MCF 10A (cell line): ENCODE data around the gene CSF2. TPM values are rescaled to one million over a fixed set of nuclear protein-coding genes. Genes with fewer than 3 reads are reported as not detected.

ENCODE experiments used
- BruUV-seq: library from RNA; stranded (reverse); fragments of 400-500 nt; replicated peaks from 2 replicates; lab custom pipeline; 2021; lab: Mats Ljungman, UMichigan
- CTCF ChIA-PET: fragments of 300-600 bp; sonication (Branson Sonifier 250); formaldehyde crosslinking; extraction: SDS; loops from one replicate; lab custom pipeline; 2021; ENCODE audit warnings: antibody characterized with exemption, inconsistent platforms; lab: Yijun Ruan, JAX
- POLR2A ChIA-PET: fragments of 300-600, 350-650 bp; sonication (Branson Sonifier 250); formaldehyde crosslinking; extraction: SDS; loops from one replicate; lab custom pipeline; 2020; ENCODE audit warnings: antibody characterized with exemption, inconsistent platforms; lab: Yijun Ruan, JAX
- DNase-seq: peaks from one replicate; pipeline ENCODE4 v3.0.0-alpha.2; 2018; ENCODE audit not compliant: unreplicated experiment
- H3K27ac Mint-ChIP-seq: one replicate; pipeline ENCODE4 v1.8.0; 2022; ENCODE audit warnings: mild to moderate bottlenecking, low read depth, mixed read lengths; ENCODE audit not compliant: unreplicated experiment
- H3K27me3 Mint-ChIP-seq: one replicate; pipeline ENCODE4 v1.8.0; 2022; ENCODE audit warnings: mixed read lengths; ENCODE audit not compliant: insufficient read depth, unreplicated experiment
- H3K36me3 Mint-ChIP-seq: one replicate; pipeline ENCODE4 v1.8.0; 2022; ENCODE audit warnings: mild to moderate bottlenecking, moderate library complexity, mixed read lengths; ENCODE audit not compliant: insufficient read depth, unreplicated experiment
- H3K4me1 Mint-ChIP-seq: one replicate; pipeline ENCODE4 v1.8.0; 2022; ENCODE audit warnings: mixed read lengths; ENCODE audit not compliant: insufficient read depth, unreplicated experiment
- H3K4me3 Mint-ChIP-seq: one replicate; pipeline ENCODE4 v1.8.0; 2022; ENCODE audit warnings: mild to moderate bottlenecking, moderate library complexity, mixed read lengths; ENCODE audit not compliant: unreplicated experiment
- H3K9me3 Mint-ChIP-seq: one replicate; pipeline ENCODE4 v1.8.0; 2022; ENCODE audit warnings: mixed read lengths; ENCODE audit not compliant: unreplicated experiment
- intact Hi-C: fragments of 100-400 bp; cut with micrococcal nuclease; formaldehyde crosslinking; loops from 2 replicates; pipeline ENCODE4 v1.14.1; 2022
- total RNA-seq: library from RNA; stranded (reverse); gene quantifications from 2 replicates; pipeline ENCODE4 v1.2.3, GENCODE V29; 2022
- TF ChIP-seq, protein P1 (sequence below): fragments of 200-600 bp; IDR thresholded peaks from one replicate; pipeline ENCODE4 v1.8.0; 2022; ENCODE audit warnings: antibody characterized with exemption, mild to moderate bottlenecking; ENCODE audit not compliant: unreplicated experiment

Gene CSF2
- total RNA-seq, 1 experiment from 2014 or later = not detected

DNA sequence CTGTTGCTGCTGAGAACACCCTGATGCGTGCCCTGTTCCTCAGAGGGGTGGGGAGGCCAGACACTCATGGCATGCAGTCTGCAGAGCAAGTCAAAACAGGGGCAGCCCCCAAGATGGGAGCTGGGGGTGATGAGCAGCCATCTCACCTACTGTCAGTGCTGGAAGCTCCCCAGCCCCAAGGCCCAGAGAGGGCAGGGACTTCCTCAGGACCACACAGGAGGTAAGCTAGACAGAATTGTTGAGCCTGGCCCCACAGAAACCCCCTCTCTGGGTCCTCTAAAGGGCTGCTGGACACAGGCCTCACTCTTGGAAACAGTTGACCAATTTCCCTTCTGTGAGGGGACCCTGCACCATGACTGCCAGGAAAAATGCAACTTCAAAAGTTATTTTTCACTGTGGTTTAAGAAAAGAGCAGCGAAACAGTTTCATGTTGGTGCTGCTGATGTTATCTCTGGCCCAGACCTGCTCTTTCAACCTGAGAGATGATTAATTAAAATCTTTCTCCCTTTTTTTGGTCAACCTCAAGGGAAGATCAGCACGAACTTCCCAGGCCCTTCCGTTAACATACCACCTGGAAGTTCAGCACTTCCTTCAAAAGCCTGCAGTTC is 9.6 kb downstream of the CSF2 start:
- ChIA-PET POLR2A (interaction anchor here (0.7 kb wide), 1 partner anchor 22 kb away, joined by 3 read pairs; no protein-coding TSS in a partner anchor), CTCF (interaction anchor here (4.4 kb wide), 1 partner anchor 19 kb away, joined by 30 read pairs; no protein-coding TSS in a partner anchor)
- Mint-ChIP-seq H3K4me3 (no peak overlapping the region), H3K27me3 (no peaks in the 10 kb centered on the region), H3K27ac (no peak overlapping the region), H3K9me3 (no peaks in the 10 kb centered on the region), H3K36me3 (no peaks in the 10 kb centered on the region), H3K4me1 (peaks cover 23% of the 10 kb centered on the region)
- TF ChIP-seq, protein P1, sequence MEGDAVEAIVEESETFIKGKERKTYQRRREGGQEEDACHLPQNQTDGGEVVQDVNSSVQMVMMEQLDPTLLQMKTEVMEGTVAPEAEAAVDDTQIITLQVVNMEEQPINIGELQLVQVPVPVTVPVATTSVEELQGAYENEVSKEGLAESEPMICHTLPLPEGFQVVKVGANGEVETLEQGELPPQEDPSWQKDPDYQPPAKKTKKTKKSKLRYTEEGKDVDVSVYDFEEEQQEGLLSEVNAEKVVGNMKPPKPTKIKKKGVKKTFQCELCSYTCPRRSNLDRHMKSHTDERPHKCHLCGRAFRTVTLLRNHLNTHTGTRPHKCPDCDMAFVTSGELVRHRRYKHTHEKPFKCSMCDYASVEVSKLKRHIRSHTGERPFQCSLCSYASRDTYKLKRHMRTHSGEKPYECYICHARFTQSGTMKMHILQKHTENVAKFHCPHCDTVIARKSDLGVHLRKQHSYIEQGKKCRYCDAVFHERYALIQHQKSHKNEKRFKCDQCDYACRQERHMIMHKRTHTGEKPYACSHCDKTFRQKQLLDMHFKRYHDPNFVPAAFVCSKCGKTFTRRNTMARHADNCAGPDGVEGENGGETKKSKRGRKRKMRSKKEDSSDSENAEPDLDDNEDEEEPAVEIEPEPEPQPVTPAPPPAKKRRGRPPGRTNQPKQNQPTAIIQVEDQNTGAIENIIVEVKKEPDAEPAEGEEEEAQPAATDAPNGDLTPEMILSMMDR = no peak
- BruUV-seq = no TSS peak
- DNase-seq = no peak
- intact Hi-C loops = no loop called here

DNA sequence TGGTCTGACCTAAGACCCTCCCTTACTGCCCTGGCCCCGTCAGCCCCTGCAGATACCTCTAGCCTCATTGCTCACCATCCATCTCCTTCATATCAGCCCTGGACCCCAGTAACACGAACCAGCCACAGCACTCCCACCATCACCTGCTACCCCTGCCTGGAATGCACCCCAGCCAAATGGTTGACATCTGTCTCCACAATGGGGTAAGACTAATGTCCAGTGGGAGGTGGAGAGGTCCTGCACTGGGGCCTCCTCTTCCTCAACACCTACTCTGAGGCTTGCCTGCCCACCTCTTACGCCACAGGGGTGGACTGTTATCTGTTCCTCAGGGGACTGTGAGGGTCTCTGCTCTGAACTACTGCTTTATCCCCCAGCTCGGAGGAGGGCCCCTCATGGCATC is 12.1 kb downstream of the CSF2 start:
- no TSS peak for BruUV-seq
- POLR2A ChIA-PET = no interaction called here
- TF ChIP-seq, protein P1 = no peak
- no peak for DNase-seq
- no peaks in the 10 kb centered on the region for H3K27me3 Mint-ChIP-seq
- H3K4me3 Mint-ChIP-seq = no peak overlapping the region
- H3K36me3 Mint-ChIP-seq = no peaks in the 10 kb centered on the region
- H3K9me3 Mint-ChIP-seq = no peaks in the 10 kb centered on the region
- no peak overlapping the region for H3K27ac Mint-ChIP-seq
- CTCF ChIA-PET = interaction anchor here (0.6 to 2.5 kb wide), 4 partner anchors 21 to 103 kb away, joined by 3 to 14 read pairs (median 6); no protein-coding TSS in a partner anchor
- peaks cover 45% of the 10 kb centered on the region for H3K4me1 Mint-ChIP-seq
- intact Hi-C loops = loop anchor here (1.0 kb wide), 1 partner anchor 18 kb away; no protein-coding TSS in a partner anchor

DNA sequence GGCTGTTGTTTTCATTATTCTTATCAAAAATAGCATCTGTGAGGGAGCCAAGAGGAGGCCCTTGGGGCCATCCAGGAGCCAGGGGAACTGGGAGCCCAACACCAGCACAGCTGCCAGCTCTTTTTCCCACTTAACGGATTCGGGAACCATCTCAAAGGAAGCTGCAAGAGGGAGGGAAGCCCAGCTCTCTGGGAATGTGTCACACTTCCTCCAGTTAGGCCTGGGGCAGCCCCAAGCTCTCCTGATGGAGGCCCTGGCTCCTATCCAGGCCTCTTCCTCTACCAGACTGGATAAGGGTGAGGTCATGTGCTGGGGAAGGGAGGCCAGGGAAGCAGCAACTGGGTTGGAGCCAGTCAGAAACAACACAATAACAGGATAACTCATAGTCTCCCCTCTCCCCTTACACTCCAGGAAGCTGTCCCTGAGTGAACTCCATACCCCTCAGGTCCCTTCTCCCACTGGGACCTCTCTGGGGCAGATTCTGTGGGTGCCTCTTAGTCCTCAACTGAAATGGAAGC is 12.7 kb downstream of the CSF2 start:
- ChIA-PET CTCF (interaction anchor here (1.1 to 2.5 kb wide), 3 partner anchors 21 to 79 kb away, joined by 3 to 14 read pairs (median 8); no protein-coding TSS in a partner anchor), POLR2A (interaction anchor here (0.7 kb wide), 1 partner anchor 50 kb away, joined by 3 read pairs; no protein-coding TSS in a partner anchor)
- H3K27ac Mint-ChIP-seq = peak overlapping the region; percentile 20
- H3K27me3 Mint-ChIP-seq = no peaks in the 10 kb centered on the region
- DNase-seq = peak; percentile 99
- peaks cover 50% of the 10 kb centered on the region for H3K4me1 Mint-ChIP-seq
- BruUV-seq = no TSS peak
- H3K4me3 Mint-ChIP-seq = no peak overlapping the region
- intact Hi-C loops = loop anchor here (1.0 kb wide), 1 partner anchor 17 kb away; no protein-coding TSS in a partner anchor
- H3K36me3 Mint-ChIP-seq = no peaks in the 10 kb centered on the region
- no peaks in the 10 kb centered on the region for H3K9me3 Mint-ChIP-seq
- TF ChIP-seq, protein P1 = no peak

DNA sequence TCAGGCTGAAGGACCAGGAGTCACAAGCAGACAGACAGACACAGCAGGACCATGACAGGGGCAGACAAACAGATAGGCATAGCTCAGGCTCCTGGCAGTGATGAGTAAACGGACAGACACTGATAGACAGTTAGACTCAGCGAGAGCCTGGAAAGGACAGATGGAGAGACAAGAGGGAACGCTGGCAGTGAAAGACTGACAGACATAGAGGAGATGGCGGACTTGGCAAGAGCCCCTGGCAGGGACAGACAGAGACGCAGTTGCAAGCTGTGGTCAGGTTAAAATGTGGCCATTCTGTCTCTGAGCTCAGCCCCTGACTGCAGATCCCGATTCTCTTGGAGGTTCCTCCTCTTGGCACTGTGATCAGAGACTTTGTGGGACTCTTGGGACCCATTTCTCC is 13.6 kb downstream of the CSF2 start:
- no peak for DNase-seq
- ChIA-PET CTCF (interaction anchor here (0.6 to 2.4 kb wide), 5 partner anchors 17 to 93 kb away, joined by 3 to 8 read pairs (median 5); no protein-coding TSS in a partner anchor), POLR2A (interaction anchor here (0.7 kb wide), 1 partner anchor 49 kb away, joined by 3 read pairs; no protein-coding TSS in a partner anchor)
- Mint-ChIP-seq H3K9me3 (no peaks in the 10 kb centered on the region), H3K27ac (no peak overlapping the region), H3K4me3 (no peak overlapping the region), H3K4me1 (peaks cover 50% of the 10 kb centered on the region), H3K36me3 (no peaks in the 10 kb centered on the region), H3K27me3 (no peaks in the 10 kb centered on the region)
- intact Hi-C loops = no loop called here
- BruUV-seq = no TSS peak
- TF ChIP-seq, protein P1 = no peak
